ENCODE results near the gene DYNC1LI1.

DNA sequence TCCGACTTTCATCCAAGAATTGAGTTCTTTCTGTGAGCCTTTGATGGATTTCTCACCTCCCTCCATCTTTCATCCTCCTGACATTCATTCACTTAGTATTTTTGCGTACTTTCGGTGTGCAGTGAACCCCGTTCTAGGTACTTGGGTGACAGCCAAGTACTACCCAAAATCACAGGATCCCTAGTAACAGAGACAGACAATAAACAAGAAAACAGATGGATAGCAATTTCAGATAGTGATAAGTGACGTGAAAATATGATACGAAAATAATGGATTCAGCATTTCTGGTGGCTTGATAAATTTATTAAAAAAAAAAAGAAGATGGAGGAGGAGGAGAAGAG, 67.7 kb downstream of the DYNC1LI1 start:
- TF ChIP-seq, protein P1, sequence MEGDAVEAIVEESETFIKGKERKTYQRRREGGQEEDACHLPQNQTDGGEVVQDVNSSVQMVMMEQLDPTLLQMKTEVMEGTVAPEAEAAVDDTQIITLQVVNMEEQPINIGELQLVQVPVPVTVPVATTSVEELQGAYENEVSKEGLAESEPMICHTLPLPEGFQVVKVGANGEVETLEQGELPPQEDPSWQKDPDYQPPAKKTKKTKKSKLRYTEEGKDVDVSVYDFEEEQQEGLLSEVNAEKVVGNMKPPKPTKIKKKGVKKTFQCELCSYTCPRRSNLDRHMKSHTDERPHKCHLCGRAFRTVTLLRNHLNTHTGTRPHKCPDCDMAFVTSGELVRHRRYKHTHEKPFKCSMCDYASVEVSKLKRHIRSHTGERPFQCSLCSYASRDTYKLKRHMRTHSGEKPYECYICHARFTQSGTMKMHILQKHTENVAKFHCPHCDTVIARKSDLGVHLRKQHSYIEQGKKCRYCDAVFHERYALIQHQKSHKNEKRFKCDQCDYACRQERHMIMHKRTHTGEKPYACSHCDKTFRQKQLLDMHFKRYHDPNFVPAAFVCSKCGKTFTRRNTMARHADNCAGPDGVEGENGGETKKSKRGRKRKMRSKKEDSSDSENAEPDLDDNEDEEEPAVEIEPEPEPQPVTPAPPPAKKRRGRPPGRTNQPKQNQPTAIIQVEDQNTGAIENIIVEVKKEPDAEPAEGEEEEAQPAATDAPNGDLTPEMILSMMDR (conservative IDR thresholded peaks at IDR 0.05 in 1 of 2, IDR thresholded peaks at IDR 0.05 in 1 of 2; ENCODE audit: low read depth in 1 of 2, low read length in 2 of 2) = no peak
- no peak for TF ChIP-seq EZH2 (IDR thresholded peaks at IDR 0.05; ENCODE audit: low read length, missing control alignments)
